GM21723 (cell line): ENCODE results near the gene RNF126.
"Not testable (repeated sequence)": the region's sequence is repeated elsewhere in the genome, so short reads cannot be mapped to it uniquely, and the experiment has no call there.

ENCODE experiments used
- ATAC-seq: cut with Tn5 transposase; IDR thresholded peaks from one replicate; pipeline ENCODE4 v1.9.1; 2021; ENCODE audit warnings: mild to moderate bottlenecking, moderate library complexity; ENCODE audit not compliant: unreplicated experiment

The RNF126 gene

DNA sequence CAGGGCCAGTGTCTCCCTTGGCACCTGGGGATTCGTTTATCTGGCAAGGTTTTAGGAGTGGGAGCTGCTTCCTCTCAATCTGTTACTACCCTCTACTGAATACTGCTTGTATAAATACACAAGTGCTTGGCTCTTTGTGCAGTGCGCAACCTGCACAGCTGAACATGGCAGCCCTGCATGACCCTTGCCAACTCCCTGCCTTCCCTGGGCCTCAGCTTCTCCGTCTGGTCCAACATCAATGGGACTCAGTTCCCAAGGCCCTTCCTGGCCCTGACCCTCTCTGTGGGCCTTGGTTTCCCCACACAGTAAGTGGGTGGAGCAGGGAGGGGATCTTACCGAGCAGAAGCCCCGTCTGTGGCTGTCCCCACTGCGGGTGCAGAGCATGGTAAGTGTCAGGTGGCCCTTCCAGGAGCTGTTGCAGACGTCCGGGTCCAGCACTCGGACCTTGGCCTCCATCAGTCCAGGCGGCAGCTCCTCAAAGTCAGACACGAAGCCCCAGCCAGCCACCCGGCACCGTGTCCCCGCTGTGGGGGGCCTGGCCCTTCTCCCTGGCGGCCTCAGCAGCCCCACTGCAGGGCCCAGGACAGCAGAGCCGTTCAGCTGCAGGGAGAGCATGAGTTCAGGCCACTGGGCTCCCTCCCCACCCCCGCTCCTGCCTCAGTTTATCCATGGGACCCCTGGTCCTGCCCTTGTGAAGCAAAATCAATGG, 23.7 kb upstream of the RNF126 start:
- no peak for ATAC-seq

DNA sequence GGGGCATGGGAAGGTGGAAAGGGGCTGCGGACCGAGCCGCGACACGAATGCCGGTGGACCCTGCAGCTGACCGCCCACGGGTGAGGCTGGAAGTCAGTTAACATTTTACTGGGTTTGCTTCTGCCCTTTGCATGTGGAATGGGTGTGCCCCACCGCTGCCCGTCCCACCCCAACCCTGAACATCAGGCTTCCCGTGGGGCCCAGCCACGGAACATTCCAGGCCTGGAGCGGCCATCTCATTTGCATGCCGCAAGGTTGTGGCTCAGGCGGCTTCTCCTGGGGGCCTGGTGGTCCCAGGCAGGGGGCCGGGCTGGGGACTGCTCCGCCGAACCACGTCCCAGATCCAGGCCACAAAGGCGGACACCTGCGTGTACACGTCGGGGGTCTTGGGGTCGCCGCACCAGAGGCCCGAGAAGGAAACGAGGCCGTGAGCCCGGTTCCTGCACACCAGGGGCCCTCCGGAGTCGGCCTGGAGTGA, 22.5 kb upstream of the RNF126 start:
- no peak for ATAC-seq

DNA sequence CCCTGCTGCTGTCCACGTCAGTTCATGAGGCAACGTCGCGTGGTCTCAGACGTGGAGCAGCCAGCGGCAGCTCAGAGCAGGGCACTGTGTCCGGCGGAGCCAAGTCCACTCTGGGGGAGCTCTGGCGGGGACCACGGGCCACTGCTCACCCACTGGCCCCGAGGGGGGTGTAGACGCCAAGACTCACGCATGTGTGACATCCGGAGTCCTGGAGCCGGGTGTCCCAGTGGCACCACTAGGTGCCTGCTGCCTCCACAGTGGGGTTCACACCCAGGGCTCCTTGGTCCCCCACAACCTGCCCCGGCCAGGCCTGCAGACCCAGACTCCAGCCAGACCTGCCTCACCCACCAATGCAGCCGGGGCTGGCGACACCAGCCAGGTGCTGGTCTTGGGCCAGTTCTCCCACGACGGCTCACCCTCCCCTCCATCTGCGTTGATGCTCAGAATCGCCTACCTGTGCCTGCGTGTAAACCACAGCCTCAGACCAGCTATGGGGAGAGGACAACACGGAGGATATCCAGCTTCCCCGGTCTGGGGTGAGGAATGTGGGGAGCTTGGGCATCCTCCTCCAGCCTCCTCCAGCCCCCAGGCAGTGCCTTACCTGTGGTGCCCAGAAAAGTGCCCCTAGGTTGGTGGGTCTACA, 19.8 kb upstream of the RNF126 start:
- ATAC-seq: no peak

DNA sequence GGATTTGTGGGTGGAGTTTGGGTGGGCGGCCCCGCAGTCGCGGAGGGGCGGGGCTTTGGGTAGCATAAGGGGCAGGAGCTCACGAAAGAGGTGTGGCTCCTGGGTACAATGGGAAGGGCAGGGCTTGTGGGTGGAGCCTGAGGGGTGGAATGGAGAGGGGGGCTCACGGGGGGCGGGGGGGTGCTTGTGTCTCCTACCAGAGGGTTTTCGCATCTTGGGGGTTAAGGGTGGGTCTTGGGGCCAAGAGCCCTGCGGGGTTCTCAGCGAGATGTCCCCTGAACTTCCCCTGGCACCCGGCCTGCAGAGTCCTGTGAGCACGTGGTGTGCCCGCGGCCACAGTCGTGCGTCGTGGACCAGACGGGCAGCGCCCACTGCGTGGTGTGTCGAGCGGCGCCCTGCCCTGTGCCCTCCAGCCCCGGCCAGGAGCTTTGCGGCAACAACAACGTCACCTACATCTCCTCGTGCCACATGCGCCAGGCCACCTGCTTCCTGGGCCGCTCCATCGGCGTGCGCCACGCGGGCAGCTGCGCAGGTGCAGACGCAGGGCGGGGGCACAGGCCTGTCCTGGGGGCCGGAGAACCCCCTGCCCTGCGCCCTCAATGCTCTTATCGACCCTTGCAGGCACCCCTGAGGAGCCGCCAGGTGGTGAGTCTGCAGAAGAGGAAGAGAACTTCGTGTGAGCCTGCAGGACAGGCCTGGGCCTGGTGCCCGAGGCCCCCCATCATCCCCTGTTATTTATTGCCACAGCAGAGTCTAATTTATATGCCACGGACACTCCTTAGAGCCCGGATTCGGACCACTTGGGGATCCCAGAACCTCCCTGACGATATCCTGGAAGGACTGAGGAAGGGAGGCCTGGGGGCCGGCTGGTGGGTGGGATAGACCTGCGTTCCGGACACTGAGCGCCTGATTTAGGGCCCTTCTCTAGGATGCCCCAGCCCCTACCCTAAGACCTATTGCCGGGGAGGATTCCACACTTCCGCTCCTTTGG, 18.3 kb upstream of the RNF126 start:
- no peak for ATAC-seq

DNA sequence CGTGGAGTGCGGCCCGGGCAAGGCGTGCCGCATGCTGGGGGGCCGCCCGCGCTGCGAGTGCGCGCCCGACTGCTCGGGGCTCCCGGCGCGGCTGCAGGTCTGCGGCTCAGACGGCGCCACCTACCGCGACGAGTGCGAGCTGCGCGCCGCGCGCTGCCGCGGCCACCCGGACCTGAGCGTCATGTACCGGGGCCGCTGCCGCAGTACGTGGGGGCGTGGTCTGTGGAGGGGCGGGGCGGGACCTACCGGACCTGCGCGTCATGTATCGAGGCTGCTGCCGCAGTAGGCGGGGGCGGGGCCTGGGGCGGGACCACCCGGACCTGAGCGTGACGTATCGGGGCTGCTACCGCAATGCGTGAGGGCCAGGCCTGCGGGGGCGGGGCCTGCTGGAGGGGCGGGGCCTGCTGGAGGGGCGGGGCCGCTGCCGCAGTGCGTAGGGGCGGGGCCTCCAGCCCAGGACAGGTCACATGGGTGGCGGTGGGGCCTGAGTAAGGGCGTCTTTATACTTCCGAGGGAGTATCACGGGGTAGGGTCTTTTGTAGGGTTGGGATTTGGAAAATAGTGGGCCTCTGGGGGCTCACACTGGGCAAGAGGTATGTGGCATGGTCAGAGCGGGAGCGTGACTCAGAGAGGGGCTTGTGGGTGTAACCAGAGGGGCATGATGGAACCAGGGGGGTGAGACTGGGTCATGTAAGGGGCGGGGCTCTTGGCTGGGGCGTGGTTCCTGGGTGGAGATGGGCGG, 17.4 kb upstream of the RNF126 start:
- ATAC-seq: peak; percentile 68

DNA sequence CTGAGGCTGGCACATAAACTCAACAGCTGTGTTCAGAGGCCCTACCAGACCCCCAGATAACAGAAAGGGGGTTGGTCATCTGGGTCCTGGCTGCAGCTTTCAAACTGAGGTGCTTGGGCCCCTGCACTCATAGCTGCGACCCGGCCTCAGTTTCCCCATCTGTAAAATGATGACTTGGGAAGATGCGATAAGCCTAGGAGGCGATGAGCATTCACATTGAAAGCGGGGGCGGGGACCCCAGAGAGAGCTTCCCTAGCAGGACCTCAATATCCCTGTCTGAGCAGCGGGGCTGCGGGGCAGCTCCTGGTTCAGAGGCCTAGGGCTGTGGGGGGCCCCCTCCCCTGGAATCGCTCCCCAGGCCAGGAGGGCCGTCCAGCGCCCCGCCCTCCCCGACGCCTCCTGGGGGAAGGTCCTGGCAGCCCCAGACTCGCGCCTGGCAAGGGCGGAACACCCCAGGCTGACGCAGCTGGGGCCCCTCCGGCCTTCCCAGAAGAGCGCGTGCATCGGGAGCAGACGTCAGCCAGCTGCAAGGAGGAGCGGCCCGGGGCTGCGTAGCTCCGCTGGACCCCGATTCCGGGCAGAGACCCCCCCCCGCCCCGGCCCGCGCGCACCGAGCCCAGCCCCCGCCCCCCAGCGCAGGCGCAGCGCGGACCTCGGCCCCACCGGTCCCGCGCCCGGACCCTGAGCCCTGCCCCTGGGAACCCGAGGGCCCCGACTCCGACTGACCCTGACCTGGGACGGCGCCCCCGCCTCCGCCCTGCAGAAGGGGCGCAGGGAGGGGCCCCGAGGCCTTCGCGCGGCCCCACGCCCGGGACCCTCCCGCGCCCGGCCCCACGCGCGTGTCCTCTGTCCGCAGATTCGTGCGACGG, 16.6 kb upstream of the RNF126 start:
- peak; percentile 30 for ATAC-seq

DNA sequence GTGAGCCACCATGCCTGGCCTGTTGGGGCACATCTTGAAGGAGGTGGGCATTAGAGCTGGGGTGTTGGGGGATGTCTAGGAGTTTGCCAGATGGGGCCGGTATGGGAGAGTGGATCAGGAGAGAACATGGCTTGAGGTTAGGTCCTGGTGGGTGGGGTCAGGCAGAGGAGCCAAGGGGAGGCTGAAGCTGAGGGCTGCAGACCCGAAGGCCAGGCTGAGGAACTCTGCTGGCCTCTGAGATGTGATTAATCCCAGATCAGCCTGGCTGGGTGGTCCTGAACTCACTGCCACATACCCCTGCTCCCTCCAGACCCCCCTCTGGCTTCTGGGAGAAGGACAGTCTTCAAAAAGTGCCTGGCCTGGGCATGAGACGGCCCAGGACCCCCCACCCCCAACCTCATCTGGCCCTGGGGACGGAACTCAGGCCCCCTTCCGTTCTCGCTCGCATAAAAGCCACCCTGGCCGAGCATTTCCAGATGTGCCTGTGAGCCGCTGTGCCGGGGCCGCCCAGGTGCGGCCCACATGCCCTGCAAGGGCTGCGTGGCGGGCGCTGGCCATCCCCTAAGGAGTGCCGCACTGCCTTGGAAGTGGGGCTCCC, 15.9 kb upstream of the RNF126 start:
- ATAC-seq: no peak

DNA sequence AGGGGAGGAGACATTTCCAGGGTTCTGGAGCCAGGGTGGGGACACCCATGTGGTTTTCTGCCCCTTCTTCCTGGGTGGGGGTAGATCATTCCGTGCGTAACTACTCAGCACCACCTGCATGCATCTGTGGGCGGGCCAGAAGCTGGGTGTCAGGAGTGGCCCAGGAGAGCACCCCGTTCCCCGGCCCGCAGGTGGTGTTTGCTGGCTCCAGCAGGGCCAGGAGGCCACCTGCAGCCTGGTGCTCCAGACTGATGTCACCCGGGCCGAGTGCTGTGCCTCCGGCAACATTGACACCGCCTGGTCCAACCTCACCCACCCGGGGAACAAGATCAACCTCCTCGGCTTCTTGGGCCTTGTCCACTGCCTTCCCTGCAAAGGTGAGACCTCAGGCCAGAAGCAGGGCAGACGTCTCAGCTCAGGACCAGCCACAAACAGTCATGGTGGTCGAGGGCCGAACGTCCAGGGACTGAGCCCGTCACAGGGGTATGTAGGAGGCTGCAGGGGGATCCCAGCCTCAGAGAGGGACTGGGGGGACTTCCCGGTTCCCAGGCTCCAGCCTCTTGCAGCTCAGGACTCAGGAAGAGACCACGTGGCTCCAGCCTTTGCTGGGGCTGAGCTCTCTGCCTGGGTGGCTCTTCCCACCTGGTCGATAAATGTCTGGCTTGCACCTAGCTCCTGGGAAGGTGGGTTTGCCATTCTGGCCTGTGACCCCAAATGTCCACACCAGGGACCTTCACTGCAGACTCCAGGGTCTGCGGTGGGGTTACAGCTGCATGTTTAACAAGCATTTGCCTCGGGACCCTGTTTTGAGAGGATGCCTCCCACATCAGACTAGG, 14.8 kb upstream of the RNF126 start:
- no peak for ATAC-seq

DNA sequence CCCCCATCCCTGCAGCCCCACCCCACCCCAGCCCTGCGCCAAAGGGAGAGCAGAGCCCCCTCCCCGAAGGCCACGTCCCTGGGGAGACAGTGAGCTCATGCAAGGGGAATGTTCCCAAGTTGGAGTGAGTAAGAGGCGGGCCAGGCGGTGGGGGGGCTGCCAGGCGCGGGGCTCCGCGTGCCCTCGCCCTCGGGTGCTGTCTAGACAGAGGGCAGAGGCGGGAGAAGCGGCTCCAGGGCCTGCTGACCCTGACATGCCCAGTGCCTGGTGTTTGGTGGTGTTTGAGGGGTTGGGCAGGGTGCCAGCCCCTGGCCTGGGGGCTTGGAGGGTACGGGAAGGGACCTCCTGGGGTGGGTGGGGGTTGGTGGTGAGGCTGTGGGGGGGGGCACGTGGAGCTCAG, 14.2 kb upstream of the RNF126 start:
- no peak for ATAC-seq

DNA sequence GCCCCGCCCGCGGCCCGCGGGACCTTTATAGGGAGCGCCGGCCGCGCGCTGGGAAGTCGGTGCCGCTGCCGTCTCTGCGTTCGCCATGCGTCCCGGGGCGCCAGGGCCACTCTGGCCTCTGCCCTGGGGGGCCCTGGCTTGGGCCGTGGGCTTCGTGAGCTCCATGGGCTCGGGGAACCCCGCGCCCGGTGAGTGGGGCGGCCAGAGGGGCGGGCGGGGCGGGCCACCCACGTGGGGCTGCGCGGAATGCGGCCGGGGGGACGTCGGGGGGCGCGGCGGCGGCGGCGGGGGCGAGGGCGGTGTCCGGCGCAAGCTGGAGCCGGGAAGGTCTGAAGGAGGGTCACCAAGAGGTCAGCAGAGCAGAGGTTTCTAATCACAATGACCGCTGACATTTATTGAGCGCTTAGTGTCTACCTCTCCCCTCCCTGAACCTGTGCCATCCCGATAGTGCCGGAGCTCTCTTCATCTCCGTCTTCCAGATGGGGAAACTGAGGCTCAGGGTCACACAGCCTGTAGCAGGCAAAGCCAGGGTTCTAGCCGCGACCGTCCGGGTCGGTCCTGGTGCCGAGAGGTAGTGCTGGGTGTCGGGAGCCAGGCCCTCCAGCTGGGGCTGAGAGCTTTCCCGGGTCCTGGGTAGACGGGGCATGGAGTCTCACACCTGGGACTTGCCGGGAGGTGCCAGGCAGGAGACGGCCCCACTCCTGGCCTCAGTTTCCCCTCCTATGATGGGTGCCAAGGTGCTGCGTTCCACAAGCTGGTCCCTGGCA, 13.5 kb upstream of the RNF126 start, which contains the start of gene FSTL3:
TSS of gene FSTL3 (plus strand) at position 54 of the 767 bp plus-strand sequence. CDS start at position 86, 32 bp downstream.
- no peak for ATAC-seq

DNA sequence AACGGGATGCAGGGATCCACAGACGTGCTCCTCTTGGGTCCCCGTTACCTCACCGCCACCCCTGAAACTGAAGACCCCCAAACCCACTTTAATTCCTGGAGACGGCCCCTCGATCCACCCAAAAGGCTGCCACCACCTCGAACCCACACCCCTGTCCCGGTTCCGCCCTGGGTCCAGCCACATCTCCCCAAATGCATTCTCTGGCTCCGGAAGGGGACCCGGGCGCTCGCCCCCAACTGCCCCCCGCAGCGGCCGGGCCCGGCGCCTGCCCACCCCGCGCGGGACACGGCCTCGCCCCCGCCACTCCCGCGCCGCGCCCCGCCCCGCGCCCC, 13.0 kb upstream of the RNF126 start:
- no peak for ATAC-seq

DNA sequence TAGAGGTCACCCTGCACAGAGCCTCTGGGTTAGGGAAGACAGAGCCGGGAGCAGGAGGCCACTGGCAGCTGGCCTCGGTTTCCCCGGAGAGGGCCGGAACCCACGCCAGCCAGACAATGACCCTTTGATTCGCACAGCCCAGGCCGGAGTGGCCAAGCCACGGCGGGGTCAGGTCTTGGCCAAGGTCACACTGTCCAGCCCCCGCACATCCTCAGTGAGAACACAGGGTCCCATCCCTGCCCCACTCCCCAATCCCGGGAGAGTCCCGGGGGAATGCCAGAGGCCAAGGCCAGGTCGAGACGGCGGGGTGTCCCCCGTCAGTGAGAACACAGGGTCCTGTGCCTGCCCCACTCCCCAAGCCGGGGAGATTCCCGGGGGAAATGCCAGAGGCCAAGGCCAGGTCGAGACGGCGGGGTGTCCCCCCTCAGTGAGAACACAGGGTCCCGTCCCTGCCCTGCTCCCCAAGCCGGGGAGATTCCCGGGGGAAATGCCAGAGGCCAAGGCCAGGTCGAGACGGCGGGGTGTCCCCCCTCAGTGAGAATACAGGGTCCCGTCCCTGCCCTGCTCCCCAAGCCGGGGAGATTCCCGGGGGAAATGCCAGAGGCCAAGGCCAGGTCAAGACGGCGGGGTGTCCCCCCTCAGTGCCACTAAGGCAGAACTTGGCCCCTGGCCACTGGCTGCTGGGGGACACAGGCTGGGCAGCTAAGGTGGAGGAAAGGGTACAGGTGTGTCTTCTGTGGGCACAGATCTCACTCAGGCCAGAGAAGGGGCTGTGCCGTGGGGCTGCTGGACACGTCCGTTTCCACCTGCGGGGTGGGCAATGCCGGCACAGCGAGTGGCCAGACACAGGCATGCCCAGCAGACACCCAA, 11.5 kb upstream of the RNF126 start:
- no peak for ATAC-seq

DNA sequence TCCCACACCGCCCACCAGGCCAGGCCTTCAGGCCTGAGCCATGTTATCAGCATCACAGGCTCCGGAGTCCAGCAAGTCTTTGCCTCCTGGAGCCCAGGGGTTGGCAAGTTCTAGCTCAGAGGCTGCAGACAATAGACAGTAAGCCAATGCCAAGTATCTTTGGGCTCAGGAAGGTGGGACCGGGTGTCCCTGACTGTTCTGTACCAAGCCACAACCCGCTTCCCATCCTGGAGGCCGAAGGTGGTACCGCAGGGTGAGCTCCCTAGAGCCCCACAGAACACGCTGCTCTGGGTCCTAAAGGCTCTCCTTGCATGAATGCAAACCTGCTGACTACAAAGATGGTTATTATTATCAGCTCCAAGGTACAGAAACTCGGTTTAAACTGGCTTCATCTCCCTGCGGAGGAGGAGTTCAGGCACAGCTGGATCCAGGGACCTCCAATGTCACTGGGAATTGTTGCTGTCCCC, 7.6 kb upstream of the RNF126 start:
- no peak for ATAC-seq

DNA sequence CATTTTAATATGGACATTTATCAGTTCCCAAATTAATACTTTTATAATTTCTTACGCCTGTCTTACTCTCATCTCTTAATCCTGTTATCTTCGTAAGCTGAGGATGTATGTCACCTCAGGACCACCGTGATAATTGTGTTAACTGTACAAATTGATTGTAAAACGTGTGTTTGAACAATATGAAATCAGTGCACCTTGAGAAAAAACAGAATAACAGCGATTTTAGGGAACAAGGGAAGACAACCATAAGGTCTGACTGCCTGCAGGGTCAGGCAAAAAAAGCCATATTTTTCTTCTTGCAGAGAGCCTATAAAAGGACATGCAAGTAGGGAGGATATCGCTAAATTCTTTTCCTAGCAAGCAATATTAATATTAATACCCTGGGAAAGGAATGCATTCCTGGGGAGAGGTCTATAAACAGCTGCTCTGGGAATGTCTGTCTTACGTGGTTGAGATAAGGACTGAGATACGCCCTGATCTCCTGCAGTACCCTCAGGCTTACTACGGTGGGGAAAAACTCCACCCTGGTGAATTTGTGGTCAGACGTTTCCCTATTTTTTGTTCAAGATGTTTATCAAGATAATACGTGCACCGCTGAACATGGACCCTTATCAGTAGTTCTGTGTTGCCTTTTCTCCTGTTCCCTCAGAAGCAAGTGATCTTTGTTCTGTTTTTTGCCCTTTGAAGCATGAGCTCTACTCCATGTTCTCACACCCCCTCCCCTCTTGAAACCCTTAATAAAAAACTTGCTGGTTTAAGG, 5.8 kb upstream of the RNF126 start:
- ATAC-seq: not testable (repeated sequence)

DNA sequence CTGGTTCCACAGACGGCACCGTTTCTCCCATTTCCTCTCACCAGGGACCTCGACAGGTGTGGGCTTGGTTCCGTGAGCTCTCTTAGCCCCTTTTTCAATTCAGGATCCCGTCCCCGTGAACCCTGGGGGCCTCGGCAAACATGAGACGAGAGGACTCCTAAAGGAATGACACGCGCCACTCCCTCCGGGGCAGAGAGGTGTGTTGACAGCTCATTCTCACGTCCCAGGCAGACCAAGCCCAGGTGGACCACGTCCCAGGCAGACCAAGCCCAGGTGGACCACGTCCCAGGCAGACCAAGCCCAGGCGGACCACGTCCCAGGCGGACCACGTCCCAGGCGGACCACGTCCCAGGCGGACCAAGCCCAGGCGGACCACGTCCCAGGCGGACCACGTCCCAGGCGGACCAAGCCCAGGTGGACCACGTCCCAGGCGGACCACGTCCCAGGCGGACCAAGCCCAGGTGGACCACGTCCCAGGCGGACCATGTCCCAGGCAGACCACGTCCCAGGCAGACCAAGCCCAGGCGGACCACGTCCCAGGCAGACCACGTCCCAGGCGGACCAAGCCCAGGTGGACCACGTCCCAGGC, 4.1 kb upstream of the RNF126 start:
- ATAC-seq: not testable (repeated sequence)
